NT2/D1 (cell line): Measurements from ENCODE around the gene SLC38A5.

ENCODE experiments used
- SUZ12 ChIP-seq: IDR thresholded peaks from 2 replicates; pipeline ENCODE4 v1.6.1; 2011; ENCODE audit not compliant: insufficient read length, insufficient read depth; ENCODE audit errors: extremely low read depth
- YY1 ChIP-seq: IDR thresholded peaks from 2 replicates; pipeline ENCODE4 v1.6.1; 2011; ENCODE audit not compliant: insufficient read length, insufficient read depth
- ZNF274 ChIP-seq: IDR thresholded peaks from 2 replicates; pipeline ENCODE4 v1.6.1; 2011; ENCODE audit warnings: mild to moderate bottlenecking, low read depth, low read length

- TF ChIP-seq YY1 (no peak), ZNF274 (no peak), SUZ12 (no peak)
Observed at GRCh38 chrX:48460031-48460430, 10.0 kb downstream of the SLC38A5 start.
